GM13976 (cell line): ENCODE results near the gene LYZL1.

Experiments
- DNase-seq: peaks from one replicate; pipeline ENCODE4 v3.0.0; 2012; ENCODE audit warnings: low spot score
- in situ Hi-C: fragments of 300-500 bp; cut with MboI; formaldehyde crosslinking; loops from one replicate; pipeline ENCODE4 v1.12.0; 2022; ENCODE audit warnings: low sequenced_read_pairs, mixed read lengths, inconsistent platforms; ENCODE audit not compliant: unreplicated experiment
- TF ChIP-seq, protein P1 (sequence below): IDR thresholded peaks from 2 replicates; pipeline ENCODE4 v1.5.1; 2012; ENCODE audit warnings: borderline replicate concordance, mild to moderate bottlenecking; ENCODE audit not compliant: insufficient read depth; ENCODE audit errors: extremely low read depth, missing control alignments, control extremely low read depth

Gene LYZL1

DNA sequence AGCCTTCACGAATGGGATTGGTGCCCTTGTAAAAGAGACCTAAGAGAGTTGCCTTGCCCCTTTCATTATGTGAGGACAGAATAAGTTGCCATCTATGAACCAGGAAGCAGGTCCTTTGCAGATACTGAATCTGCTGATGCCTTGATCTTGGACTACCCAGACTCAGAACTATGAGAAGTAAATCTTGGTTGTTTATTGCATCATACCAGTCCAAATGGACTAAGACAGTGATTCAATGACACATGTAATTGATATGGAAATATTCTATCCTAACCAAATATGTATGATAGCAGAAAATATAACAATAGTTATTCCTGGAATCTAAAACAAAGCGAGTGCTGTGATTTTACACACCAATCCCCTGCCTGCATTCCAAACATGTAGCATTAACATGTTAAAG lies 17.0 kb upstream of the LYZL1 start:
- TF ChIP-seq, protein P1, sequence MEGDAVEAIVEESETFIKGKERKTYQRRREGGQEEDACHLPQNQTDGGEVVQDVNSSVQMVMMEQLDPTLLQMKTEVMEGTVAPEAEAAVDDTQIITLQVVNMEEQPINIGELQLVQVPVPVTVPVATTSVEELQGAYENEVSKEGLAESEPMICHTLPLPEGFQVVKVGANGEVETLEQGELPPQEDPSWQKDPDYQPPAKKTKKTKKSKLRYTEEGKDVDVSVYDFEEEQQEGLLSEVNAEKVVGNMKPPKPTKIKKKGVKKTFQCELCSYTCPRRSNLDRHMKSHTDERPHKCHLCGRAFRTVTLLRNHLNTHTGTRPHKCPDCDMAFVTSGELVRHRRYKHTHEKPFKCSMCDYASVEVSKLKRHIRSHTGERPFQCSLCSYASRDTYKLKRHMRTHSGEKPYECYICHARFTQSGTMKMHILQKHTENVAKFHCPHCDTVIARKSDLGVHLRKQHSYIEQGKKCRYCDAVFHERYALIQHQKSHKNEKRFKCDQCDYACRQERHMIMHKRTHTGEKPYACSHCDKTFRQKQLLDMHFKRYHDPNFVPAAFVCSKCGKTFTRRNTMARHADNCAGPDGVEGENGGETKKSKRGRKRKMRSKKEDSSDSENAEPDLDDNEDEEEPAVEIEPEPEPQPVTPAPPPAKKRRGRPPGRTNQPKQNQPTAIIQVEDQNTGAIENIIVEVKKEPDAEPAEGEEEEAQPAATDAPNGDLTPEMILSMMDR, result no peak
- in situ Hi-C loops, result no loop called here
- no peak for DNase-seq

DNA sequence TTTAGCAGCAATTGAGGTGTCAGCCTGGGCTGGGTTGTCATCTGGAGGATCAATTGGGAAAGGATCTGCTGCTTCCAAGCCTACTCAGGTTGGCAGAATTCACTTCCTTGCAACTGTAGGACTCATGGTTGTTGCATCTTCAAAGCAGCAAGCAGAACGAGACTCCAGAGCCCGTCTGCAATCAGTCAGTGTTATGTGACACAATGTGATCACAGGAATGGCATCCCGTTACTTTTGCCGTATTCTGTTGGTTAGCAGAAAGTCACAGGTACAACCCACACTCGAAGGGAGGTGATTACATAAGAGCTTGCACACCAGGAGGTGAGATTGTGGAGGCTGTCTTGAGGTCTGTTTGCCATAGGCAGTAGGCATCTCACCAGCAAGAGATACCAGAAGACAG lies 15.4 kb upstream of the LYZL1 start:
- TF ChIP-seq, protein P1, result no peak
- no peak for DNase-seq
- in situ Hi-C loops, result no loop called here

DNA sequence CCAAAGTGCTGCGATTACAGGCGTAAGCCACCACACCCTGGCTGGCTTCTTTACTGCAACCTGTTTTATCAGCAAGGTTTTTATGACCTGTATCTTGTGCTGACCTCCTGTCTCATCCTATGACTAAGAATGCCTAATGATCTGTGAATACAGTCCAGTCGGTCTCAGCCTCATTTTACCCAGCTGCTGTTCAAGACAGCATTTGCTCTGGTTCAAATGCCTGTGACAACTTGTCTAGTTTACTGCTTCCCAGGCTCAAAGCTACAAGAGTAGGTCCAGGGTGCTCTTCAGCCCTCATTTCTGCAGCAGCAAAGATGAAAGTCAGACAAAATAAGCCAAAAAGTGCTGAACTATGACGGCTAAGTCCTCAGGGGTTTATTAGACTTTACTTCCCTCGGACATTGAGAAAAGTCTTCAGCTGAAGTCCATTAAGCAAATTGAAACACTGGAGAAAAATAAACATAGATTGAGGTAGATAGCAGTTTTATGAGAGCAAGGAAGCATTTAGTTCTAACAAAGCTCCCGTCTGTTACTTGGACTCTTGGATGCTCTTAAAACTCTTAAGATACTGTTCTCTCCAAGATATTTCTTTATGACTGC lies 12.5 kb upstream of the LYZL1 start:
- no peak for DNase-seq
- in situ Hi-C loops, result no loop called here
- TF ChIP-seq, protein P1, result no peak

- TF ChIP-seq, protein P1, result no peak
- DNase-seq, result no peak
- in situ Hi-C loops, result no loop called here
These were observed 11.6 kb upstream of the LYZL1 start for GRCh38 chr10:29277296-29277695.

- TF ChIP-seq, protein P1, result no peak
- DNase-seq, result no peak
- in situ Hi-C loops, result no loop called here
These were observed 8.9 kb upstream of the LYZL1 start for GRCh38 chr10:29279779-29280487.

DNA sequence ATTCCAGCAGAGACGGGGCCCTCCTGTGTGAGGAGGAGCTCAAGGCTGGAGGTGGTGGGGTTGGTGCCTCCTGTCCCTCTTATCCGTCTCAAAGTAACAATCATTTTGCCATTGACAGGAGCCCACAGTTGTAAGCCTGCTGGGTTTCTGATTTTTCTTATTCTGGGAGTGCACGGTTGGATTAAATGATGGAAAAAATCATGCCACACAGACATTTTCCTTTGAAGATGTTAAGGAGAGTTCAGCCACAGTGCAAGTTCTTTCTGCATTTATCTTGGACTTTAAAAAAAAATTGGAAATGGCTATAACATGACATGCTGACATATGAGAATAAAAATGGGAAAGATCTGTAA lies 8.4 kb upstream of the LYZL1 start:
- DNase-seq, result no peak
- in situ Hi-C loops, result no loop called here
- TF ChIP-seq, protein P1, result no peak
